ENCODE results near the gene TOR1B. TPM values are rescaled to one million over a fixed set of nuclear protein-coding genes. Genes with fewer than 3 reads are reported as not detected.
A peak's percentile ranks its signal among the peaks of the same experiment; 100 is the strongest.

TOR1B gene
- total RNA-seq, 4 donors from 2014 or later, result 16.1 to 17.3 (median 17.0) TPM

DNA sequence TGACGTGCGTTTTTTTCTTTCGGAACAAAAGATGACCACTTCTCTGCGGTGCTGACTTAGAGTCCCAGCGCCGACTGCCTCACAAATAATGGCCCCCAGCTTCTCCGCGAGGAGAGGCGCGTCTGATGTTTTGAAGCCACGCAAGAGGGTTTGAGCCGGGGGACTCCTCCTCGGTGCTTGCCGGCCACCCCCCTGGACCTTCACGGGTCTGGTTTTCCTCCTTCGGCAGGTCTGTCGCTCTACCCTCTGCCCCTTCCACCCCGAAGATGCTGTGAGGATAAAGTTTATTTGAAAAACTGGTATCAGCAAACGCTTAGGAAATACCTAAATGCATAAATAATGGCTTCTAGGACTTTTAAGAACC is 32.9 kb downstream of the TOR1B start:
- Histone ChIP-seq H3K4me1 (peaks cover 15 to 63% (median 28%) of the 10 kb centered on the region in 3 donors), H3K9me3 (no peaks in the 10 kb centered on the region), H3K27me3 (no peaks in the 10 kb centered on the region), H3K36me3 (peaks cover 0 to 26% (median 11%) of the 10 kb centered on the region in 3 donors), H3K27ac (peak overlapping the region; percentile 90 to 93 (median 92)), H3K4me3 (peak overlapping the region; percentile 76 to 99 (median 85))
- WGBS, 2 donors, result 0 to 1% methylated on average over 16 to 19 of the region's 19 CpGs
- DNase-seq, result no peak
- intact Hi-C loops (cut with DNase I), result no loop called here
- TF ChIP-seq CTCF (IDR thresholded peaks at IDR 0.05) (no peak), POLR2A (IDR thresholded peaks at IDR 0.05) (no peak)

DNA sequence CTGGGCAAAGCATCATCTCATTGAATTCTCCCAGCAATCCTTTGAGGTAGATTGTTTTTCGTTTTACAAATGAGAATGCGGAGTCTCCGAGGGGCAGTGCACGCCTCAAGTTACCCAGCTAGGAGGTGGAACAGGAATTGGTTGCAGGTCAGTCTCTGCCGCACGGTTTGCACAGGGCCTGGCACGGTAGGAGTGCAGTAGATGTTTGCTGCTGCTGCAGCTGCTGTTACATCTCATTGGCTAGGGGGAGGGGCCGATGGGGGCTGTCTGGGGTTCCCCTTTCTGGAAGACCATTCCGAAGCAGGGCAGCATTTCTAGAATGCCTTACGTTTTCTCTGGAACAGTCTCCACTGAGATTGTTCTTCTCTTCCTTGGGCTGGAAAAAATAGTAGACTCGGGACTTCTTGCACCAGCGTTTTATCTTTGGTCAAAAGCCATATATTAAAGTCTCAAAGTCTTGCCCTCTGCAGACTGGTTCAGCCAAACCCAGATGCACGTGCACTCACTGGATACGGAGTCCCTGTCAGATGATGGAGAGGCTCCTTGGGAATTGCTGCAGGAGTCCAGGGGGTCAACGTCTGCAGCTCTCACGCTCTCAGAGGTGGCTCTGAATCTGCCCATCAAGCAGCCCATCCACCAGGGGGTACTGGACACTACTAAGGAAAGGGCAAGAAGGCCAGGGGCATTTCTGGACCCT is 33.5 kb downstream of the TOR1B start:
- H3K36me3 ChIP-seq, result peaks cover 0 to 23% (median 5%) of the 10 kb centered on the region in 3 donors
- H3K27ac ChIP-seq, result peak overlapping the region in 3 of 4 donors; percentile 90 to 92 (median 92)
- WGBS, 2 donors, result 21 to 80% methylated on average over 2 to 10 of the region's 16 CpGs
- H3K9me3 ChIP-seq, result no peaks in the 10 kb centered on the region
- no peak for DNase-seq
- no peak for TF ChIP-seq CTCF (IDR thresholded peaks at IDR 0.05)
- TF ChIP-seq POLR2A (IDR thresholded peaks at IDR 0.05), result no peak
- no peaks in the 10 kb centered on the region for H3K27me3 ChIP-seq
- H3K4me1 ChIP-seq, result peaks cover 15 to 63% (median 28%) of the 10 kb centered on the region in 3 donors
- intact Hi-C loops (cut with DNase I), result no loop called here
- H3K4me3 ChIP-seq, result peak overlapping the region; percentile 76 to 99 (median 85)

- no peaks in the 10 kb centered on the region for H3K9me3 ChIP-seq
- H3K4me3 ChIP-seq, result no peak overlapping the region
- H3K4me1 ChIP-seq, result peaks cover 15 to 55% (median 22%) of the 10 kb centered on the region in 3 donors
- no peak for DNase-seq
- no peaks in the 10 kb centered on the region for H3K27me3 ChIP-seq
- intact Hi-C loops (cut with DNase I), result no loop called here
- WGBS, 2 donors, result 69 to 71% methylated on average over 9 to 10 of the region's 12 CpGs
- H3K27ac ChIP-seq, result peak overlapping the region in 1 of 4 donors; percentile 23
- peaks cover 0 to 14% (median 0%) of the 10 kb centered on the region in 3 donors for H3K36me3 ChIP-seq
- TF ChIP-seq CTCF (IDR thresholded peaks at IDR 0.05), result no peak
Observed at GRCh38 chr9:129838707-129839259, 35.8 kb downstream of the TOR1B start.

- intact Hi-C loops (cut with DNase I), result no loop called here
- WGBS, 2 donors, result 72 to 73% methylated on average over 10 of the region's 10 CpGs
- no peak for TF ChIP-seq POLR2A (IDR thresholded peaks at IDR 0.05)
- TF ChIP-seq CTCF (IDR thresholded peaks at IDR 0.05), result no peak
- Histone ChIP-seq H3K36me3 (peaks cover 0 to 14% (median 0%) of the 10 kb centered on the region in 3 donors), H3K27ac (peak overlapping the region in 1 of 4 donors; percentile 23), H3K27me3 (no peaks in the 10 kb centered on the region), H3K4me3 (no peak overlapping the region), H3K9me3 (no peaks in the 10 kb centered on the region), H3K4me1 (peaks cover 12 to 49% (median 15%) of the 10 kb centered on the region in 3 donors)
- DNase-seq, result no peak
Observed at GRCh38 chr9:129839324-129840023, 36.5 kb downstream of the TOR1B start.

- DNase-seq, result no peak
- Histone ChIP-seq H3K4me3 (no peak overlapping the region), H3K9me3 (no peaks in the 10 kb centered on the region), H3K27me3 (no peaks in the 10 kb centered on the region), H3K36me3 (peaks cover 0 to 14% (median 0%) of the 10 kb centered on the region in 3 donors), H3K27ac (no peak overlapping the region), H3K4me1 (peaks cover 11 to 46% (median 14%) of the 10 kb centered on the region in 3 donors)
- intact Hi-C loops (cut with DNase I), result no loop called here
- 85 to 97% methylated on average over 5 to 6 of the region's 8 CpGs for WGBS, 2 donors
- TF ChIP-seq POLR2A (IDR thresholded peaks at IDR 0.05) (no peak), CTCF (IDR thresholded peaks at IDR 0.05) (no peak)
Observed at GRCh38 chr9:129840034-129840433, 37.0 kb downstream of the TOR1B start.

Measured in esophagus squamous epithelium (tissue), 5 donors.